ENCODE results near the gene APBA2.

GRCh38 chr15:29106116-29106515 lies 220.3 kb downstream of the APBA2 start:
- TF ChIP-seq POLR2A (IDR thresholded peaks at IDR 0.05) (no peak), CTCF (IDR thresholded peaks at IDR 0.05) (no peak)
